ENCODE results near the gene RIMS4. TPM values are rescaled to one million over a fixed set of nuclear protein-coding genes. Genes with fewer than 3 reads are reported as not detected.

Gene RIMS4
- total and polyA plus RNA-seq, 12 donors = 0.04 to 0.42 (median 0.13) TPM; not detected in 5

DNA sequence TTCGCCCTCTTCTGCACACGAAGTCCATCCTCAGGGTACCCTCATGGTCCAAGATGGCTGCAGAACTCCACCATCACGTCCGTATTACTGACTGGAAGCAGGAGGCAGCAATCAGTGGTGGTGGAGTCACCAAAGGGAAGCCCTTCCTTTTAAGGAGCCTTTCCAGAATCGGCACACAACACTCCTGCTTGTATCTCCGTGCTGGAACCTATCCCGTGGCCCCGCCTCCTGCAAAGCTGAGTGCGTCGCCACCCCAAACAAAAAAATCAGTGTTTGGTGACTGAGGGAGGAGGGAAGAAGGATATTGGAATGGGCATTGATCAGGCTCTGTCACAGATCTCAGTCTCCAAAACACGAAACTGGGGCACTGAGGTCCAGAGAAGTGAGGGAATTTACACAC, 101.0 kb downstream of the RIMS4 start:
- Histone ChIP-seq H3K27me3 (no peaks in the 10 kb centered on the region), H3K4me1 (peaks cover 5 to 42% (median 28%) of the 10 kb centered on the region in 9 donors), H3K4me3 (no peak overlapping the region), H3K36me3 (no peaks in the 10 kb centered on the region), H3K27ac (no peak overlapping the region), H3K9me3 (no peaks in the 10 kb centered on the region)
- ATAC-seq (no peak), DNase-seq (no peak)
- 78 to 79% methylated on average over 11 of the region's 11 CpGs for WGBS, 2 donors
- TF ChIP-seq, protein P1, sequence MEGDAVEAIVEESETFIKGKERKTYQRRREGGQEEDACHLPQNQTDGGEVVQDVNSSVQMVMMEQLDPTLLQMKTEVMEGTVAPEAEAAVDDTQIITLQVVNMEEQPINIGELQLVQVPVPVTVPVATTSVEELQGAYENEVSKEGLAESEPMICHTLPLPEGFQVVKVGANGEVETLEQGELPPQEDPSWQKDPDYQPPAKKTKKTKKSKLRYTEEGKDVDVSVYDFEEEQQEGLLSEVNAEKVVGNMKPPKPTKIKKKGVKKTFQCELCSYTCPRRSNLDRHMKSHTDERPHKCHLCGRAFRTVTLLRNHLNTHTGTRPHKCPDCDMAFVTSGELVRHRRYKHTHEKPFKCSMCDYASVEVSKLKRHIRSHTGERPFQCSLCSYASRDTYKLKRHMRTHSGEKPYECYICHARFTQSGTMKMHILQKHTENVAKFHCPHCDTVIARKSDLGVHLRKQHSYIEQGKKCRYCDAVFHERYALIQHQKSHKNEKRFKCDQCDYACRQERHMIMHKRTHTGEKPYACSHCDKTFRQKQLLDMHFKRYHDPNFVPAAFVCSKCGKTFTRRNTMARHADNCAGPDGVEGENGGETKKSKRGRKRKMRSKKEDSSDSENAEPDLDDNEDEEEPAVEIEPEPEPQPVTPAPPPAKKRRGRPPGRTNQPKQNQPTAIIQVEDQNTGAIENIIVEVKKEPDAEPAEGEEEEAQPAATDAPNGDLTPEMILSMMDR (IDR thresholded peaks at IDR 0.05) = no peak
- intact Hi-C loops (cut with DNase I) = no loop called here

DNA sequence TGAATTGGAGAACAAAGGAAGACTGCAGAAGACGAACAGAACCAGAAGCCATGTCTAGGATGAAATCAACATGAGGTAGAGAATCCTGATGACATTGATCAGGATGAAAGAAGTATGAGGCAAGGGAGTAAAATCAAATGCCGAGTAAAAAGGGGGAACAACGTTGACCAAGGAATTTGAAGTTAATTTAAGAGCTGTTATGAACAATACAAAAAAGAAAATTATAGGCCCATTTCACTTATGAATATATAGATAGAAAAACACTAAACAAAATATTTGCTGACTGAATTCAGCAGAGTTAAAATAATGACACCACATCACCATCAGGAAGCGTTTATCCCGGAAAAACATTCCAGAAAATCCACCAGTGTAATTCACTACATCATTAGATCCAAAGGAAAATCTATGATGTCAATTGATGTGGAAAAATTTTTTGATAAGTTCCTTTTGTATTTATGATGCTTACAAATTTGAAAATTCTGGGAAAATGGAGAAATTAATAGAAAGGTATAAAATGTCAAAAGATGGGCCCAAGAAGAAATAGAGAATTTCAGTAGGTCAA, 103.2 kb downstream of the RIMS4 start:
- peak overlapping the region in 9 of 10 donors; percentile 20 to 74 (median 67) for H3K27ac ChIP-seq
- WGBS, 2 donors = 87 to 89% methylated on average over 5 of the region's 5 CpGs
- TF ChIP-seq, protein P1 (IDR thresholded peaks at IDR 0.05) = no peak
- no peak for DNase-seq
- H3K9me3 ChIP-seq = no peaks in the 10 kb centered on the region
- H3K36me3 ChIP-seq = no peaks in the 10 kb centered on the region
- H3K27me3 ChIP-seq = no peaks in the 10 kb centered on the region
- ATAC-seq = no peak
- peaks cover 17 to 56% (median 38%) of the 10 kb centered on the region in 9 donors for H3K4me1 ChIP-seq
- intact Hi-C loops (cut with DNase I) = no loop called here
- H3K4me3 ChIP-seq = no peak overlapping the region

DNA sequence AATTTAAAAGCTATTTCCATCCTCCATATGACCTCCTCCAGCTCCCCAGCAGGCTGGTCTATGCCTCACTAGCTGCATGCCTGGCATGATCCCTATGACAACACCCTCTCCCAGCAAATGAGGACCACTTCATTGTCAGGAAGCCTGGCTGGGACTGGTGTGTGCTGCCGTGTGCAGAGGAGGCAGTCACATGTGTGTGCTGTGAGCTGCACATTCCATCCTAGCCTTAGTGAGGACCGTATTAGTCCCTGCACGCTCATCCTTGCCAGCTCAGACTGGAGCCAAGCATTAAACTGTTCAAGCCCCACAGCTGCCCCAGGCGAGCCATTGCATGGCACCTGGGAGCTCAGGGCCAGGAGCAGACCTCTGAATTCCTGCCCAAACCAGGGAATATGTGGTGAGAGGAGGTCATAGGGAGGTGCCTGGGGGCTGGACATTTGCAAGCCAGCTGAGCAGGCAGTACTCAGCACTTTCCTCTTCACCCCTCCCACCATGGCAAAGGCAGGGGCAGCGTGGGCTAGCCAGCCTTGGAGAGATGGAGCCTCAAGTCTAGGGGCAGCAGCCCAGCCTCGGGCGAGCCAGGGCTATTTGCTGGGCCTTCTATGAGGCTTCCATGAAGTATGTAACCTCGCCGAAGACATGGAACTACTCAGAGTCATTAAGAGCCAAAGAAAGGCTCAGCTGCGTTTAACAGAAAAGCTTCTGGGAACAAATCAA, 103.9 kb downstream of the RIMS4 start:
- TF ChIP-seq, protein P1 (IDR thresholded peaks at IDR 0.05) = no peak
- DNase-seq = no peak
- H3K4me3 ChIP-seq = no peak overlapping the region
- intact Hi-C loops (cut with DNase I) = no loop called here
- ATAC-seq = peak; percentile 16 to 76 (median 59)
- H3K27me3 ChIP-seq = no peaks in the 10 kb centered on the region
- no peaks in the 10 kb centered on the region for H3K36me3 ChIP-seq
- WGBS, 2 donors = 46 to 54% methylated on average over 10 of the region's 10 CpGs
- no peaks in the 10 kb centered on the region for H3K9me3 ChIP-seq
- H3K4me1 ChIP-seq = peaks cover 21 to 57% (median 40%) of the 10 kb centered on the region in 9 donors
- peak overlapping the region in 9 of 10 donors; percentile 20 to 74 (median 67) for H3K27ac ChIP-seq

DNA sequence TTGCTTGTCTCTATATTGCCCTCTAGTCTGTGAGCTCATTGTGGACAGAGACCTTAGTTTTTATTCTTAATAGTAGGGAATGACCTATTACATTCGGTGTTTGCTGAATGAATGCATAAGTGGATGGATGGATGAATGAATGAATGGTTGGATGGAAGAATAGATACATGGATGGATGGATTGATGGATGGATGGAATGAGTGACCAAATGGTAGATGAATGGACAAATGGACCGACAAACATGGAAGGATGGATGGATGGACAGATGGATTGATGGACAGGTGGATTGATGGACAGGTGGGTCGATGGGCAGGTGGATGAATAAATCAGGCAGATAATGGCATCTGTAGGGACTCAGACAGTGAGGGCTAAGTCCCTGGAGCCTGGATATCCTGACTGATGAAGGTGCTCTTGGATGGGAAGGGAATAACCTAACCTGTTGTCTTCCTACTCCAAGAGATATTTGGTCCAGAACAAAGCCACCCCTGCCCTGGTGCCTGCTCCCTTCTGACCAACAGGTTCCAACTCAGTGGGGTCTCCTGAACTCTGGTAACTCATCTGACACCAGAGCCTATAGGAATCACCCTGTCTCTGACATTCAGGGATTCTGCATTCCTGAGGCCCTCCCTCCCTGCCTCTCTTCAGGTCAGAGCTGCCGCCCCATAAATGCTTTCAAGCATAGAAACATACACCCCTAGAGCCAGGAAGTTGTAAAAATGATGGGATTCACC, 104.8 kb downstream of the RIMS4 start:
- peaks cover 21 to 57% (median 41%) of the 10 kb centered on the region in 9 donors for H3K4me1 ChIP-seq
- DNase-seq = no peak
- TF ChIP-seq, protein P1 (IDR thresholded peaks at IDR 0.05) = no peak

More for the DNA sequence above, 104.8 kb downstream of the RIMS4 start:
- intact Hi-C loops (cut with DNase I) = no loop called here
- H3K9me3 ChIP-seq = no peaks in the 10 kb centered on the region
- no peak for ATAC-seq
- WGBS, 2 donors = 82 to 83% methylated on average over 4 of the region's 4 CpGs
- no peak overlapping the region for H3K4me3 ChIP-seq
- H3K27me3 ChIP-seq = no peaks in the 10 kb centered on the region
- H3K27ac ChIP-seq = peak overlapping the region in 6 of 10 donors; percentile 65 to 82 (median 72)
- no peaks in the 10 kb centered on the region for H3K36me3 ChIP-seq
